ENCODE results near the gene TES. TPM values are rescaled to one million over a fixed set of nuclear protein-coding genes. Genes with fewer than 3 reads are reported as not detected.
A peak's percentile ranks its signal among the peaks of the same experiment; 100 is the strongest.

Gene TES
- total and polyA plus RNA-seq, 2 experiments from 2014 or later = 37.3 to 38.3 TPM

DNA sequence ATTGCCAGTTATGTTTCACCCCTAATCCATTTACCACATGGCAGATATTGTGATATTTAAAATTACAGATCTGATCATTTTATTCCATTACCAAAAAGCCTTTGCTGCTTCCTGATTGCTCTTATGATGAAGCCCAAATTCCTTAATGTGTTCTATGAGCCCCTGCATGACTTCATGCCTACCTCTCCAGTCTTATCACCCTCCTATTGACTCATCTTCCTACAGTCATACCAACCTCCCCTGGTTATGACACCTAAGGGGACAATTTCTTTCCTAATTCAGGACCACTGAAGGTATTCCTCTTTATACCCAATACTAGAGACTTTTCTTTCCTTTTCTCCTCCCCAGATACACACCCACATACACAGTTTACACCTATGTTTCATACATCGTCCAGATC is 36.0 kb downstream of the TES start:
- ATAC-seq (no peak), DNase-seq (ENCODE audit: low spot score) (no peak)
- Histone ChIP-seq H3K9me2 (ENCODE audit: insufficient read depth) (no peaks in the 10 kb centered on the region), H2AFZ (no peak overlapping the region), H3K27ac (ENCODE audit: low read depth) (no peak overlapping the region), H3F3A (replicated peaks; ENCODE audit: low read depth) (no peaks in the 10 kb centered on the region), H3K36me3 (ENCODE audit: insufficient read depth) (peaks cover 19% of the 10 kb centered on the region; the same call in 1 of the 2 replicates), H4K20me1 (replicated peaks; ENCODE audit: insufficient read depth) (no peaks in the 10 kb centered on the region), H3K4me3 (no peak overlapping the region), H3K27me3 (ENCODE audit: insufficient read depth) (no peaks in the 10 kb centered on the region), H3K79me2 (replicated peaks; ENCODE audit: insufficient read depth) (no peaks in the 10 kb centered on the region), H3K4me1 (ENCODE audit: insufficient read depth) (no peaks in the 10 kb centered on the region), H3K4me2 (no peak overlapping the region)
- Mint-ChIP-seq H3K27ac (no peak overlapping the region), H3K36me3 (ENCODE audit: low read depth) (peaks cover 53% of the 10 kb centered on the region), H3K27me3 (ENCODE audit: insufficient read depth, low read depth, poor library complexity) (peaks cover 2% of the 10 kb centered on the region), H3K9me3 (peaks cover 33% of the 10 kb centered on the region), H3K4me3 (no peak overlapping the region), H3K4me1 (peaks cover 3% of the 10 kb centered on the region; the same call in 1 of the 3 replicates)
- TF ChIP-seq EZH2phosphoT487 (IDR thresholded peaks at IDR 0.05; ENCODE audit: unreplicated experiment) (no peak), JUNB (IDR thresholded peaks at IDR 0.05; ENCODE audit: unreplicated experiment) (no peak), ZNF331 (CRISPR knock-in tag; IDR thresholded peaks at IDR 0.05; ENCODE audit: low read depth) (no peak), NANOG (IDR thresholded peaks at IDR 0.05; ENCODE audit: borderline replicate concordance) (no peak)
- TF ChIP-seq, protein P1, sequence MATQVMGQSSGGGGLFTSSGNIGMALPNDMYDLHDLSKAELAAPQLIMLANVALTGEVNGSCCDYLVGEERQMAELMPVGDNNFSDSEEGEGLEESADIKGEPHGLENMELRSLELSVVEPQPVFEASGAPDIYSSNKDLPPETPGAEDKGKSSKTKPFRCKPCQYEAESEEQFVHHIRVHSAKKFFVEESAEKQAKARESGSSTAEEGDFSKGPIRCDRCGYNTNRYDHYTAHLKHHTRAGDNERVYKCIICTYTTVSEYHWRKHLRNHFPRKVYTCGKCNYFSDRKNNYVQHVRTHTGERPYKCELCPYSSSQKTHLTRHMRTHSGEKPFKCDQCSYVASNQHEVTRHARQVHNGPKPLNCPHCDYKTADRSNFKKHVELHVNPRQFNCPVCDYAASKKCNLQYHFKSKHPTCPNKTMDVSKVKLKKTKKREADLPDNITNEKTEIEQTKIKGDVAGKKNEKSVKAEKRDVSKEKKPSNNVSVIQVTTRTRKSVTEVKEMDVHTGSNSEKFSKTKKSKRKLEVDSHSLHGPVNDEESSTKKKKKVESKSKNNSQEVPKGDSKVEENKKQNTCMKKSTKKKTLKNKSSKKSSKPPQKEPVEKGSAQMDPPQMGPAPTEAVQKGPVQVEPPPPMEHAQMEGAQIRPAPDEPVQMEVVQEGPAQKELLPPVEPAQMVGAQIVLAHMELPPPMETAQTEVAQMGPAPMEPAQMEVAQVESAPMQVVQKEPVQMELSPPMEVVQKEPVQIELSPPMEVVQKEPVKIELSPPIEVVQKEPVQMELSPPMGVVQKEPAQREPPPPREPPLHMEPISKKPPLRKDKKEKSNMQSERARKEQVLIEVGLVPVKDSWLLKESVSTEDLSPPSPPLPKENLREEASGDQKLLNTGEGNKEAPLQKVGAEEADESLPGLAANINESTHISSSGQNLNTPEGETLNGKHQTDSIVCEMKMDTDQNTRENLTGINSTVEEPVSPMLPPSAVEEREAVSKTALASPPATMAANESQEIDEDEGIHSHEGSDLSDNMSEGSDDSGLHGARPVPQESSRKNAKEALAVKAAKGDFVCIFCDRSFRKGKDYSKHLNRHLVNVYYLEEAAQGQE (IDR thresholded peaks at IDR 0.05; ENCODE audit: unreplicated experiment) = no peak

DNA sequence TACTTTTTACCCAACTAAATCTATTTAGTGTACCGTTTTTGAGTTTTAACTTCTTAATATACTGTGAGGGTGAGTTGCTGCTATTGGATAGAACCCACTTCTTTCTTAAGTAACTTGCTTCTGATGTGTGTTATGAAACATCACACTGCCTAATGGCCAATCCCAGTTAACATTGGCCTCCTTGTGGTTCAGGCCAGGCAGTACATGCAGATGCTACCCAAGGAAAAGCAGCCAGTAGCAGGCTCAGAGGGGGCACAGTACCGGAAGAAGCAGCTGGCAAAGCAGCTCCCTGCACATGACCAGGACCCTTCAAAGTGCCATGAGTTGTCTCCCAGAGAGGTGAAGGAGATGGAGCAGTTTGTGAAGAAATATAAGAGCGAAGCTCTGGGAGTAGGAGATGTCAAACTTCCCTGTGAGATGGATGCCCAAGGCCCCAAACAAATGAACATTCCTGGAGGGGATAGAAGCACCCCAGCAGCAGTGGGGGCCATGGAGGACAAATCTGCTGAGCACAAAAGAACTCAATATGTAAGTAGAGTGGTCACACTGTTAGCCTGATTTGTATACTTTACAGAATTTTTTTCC is 39.7 kb downstream of the TES start:
- peak; percentile 55 for DNase-seq (ENCODE audit: low spot score)
- Histone ChIP-seq H3K27me3 (ENCODE audit: insufficient read depth) (no peaks in the 10 kb centered on the region), H3F3A (replicated peaks; ENCODE audit: low read depth) (no peaks in the 10 kb centered on the region), H3K9me2 (ENCODE audit: insufficient read depth) (no peaks in the 10 kb centered on the region), H3K79me2 (replicated peaks; ENCODE audit: insufficient read depth) (no peaks in the 10 kb centered on the region), H3K4me1 (ENCODE audit: insufficient read depth) (peaks cover 10% of the 10 kb centered on the region), H4K20me1 (replicated peaks; ENCODE audit: insufficient read depth) (no peaks in the 10 kb centered on the region), H3K27ac (ENCODE audit: low read depth) (no peak overlapping the region), H3K36me3 (ENCODE audit: insufficient read depth) (0 out of 2 replicates have a peak, but pooled peaks cover 2% of the 10 kb centered on the region), H2AFZ (no peak overlapping the region), H3K4me2 (no peak overlapping the region), H3K4me3 (no peak overlapping the region)
- no peak overlapping the region for H3K27ac Mint-ChIP-seq
- no peak overlapping the region for H3K4me3 Mint-ChIP-seq
- no peak for TF ChIP-seq ZNF331 (CRISPR knock-in tag; IDR thresholded peaks at IDR 0.05; ENCODE audit: low read depth)
- TF ChIP-seq, protein P2, sequence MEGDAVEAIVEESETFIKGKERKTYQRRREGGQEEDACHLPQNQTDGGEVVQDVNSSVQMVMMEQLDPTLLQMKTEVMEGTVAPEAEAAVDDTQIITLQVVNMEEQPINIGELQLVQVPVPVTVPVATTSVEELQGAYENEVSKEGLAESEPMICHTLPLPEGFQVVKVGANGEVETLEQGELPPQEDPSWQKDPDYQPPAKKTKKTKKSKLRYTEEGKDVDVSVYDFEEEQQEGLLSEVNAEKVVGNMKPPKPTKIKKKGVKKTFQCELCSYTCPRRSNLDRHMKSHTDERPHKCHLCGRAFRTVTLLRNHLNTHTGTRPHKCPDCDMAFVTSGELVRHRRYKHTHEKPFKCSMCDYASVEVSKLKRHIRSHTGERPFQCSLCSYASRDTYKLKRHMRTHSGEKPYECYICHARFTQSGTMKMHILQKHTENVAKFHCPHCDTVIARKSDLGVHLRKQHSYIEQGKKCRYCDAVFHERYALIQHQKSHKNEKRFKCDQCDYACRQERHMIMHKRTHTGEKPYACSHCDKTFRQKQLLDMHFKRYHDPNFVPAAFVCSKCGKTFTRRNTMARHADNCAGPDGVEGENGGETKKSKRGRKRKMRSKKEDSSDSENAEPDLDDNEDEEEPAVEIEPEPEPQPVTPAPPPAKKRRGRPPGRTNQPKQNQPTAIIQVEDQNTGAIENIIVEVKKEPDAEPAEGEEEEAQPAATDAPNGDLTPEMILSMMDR (conservative IDR thresholded peaks at IDR 0.05; ENCODE audit: low read depth in 2 of 2) = peak; percentile 62 to 66
- no peak for TF ChIP-seq EZH2phosphoT487 (IDR thresholded peaks at IDR 0.05; ENCODE audit: unreplicated experiment)
- H3K36me3 Mint-ChIP-seq (ENCODE audit: low read depth) = peaks cover 42% of the 10 kb centered on the region
- peaks cover 21% of the 10 kb centered on the region for H3K4me1 Mint-ChIP-seq
- peak; percentile 93 for ATAC-seq
- peaks cover 15% of the 10 kb centered on the region for H3K9me3 Mint-ChIP-seq
- peaks cover 2% of the 10 kb centered on the region for H3K27me3 Mint-ChIP-seq (ENCODE audit: insufficient read depth, low read depth, poor library complexity)
